SK-N-MC (cell line): ENCODE results near the gene LEMD1.

Source experiments
- EZH2 ChIP-seq: fragments of 200-600 bp; sonication (generic); IDR thresholded peaks from one replicate; pipeline ENCODE4 v1.6.1; 2017; ENCODE audit warnings: antibody characterized with exemption
- FOXP2 ChIP-seq: optimal IDR thresholded peaks from 2 replicates; pipeline ENCODE3; 2011; ENCODE audit warnings: mild to moderate bottlenecking, moderate library complexity; ENCODE audit not compliant: insufficient read depth; ENCODE audit errors: extremely low read length, control extremely low read depth
- POLR2AphosphoS5 ChIP-seq: IDR thresholded peaks from 2 replicates; pipeline ENCODE4 v1.6.1; 2012; ENCODE audit warnings: mild to moderate bottlenecking, low read depth, low read length, borderline replicate concordance

- TF ChIP-seq EZH2 (no peak), POLR2AphosphoS5 (no peak), FOXP2 (no peak)
Observed at GRCh38 chr1:205351984-205352713, 69.7 kb downstream of the LEMD1 start.
